ENCODE data around the gene USP21. TPM values are rescaled to one million over a fixed set of nuclear protein-coding genes. Genes with fewer than 3 reads are reported as not detected.

Gene USP21
- polyA plus RNA-seq, 1 donor from 2014 or later = 20.2 TPM

DNA sequence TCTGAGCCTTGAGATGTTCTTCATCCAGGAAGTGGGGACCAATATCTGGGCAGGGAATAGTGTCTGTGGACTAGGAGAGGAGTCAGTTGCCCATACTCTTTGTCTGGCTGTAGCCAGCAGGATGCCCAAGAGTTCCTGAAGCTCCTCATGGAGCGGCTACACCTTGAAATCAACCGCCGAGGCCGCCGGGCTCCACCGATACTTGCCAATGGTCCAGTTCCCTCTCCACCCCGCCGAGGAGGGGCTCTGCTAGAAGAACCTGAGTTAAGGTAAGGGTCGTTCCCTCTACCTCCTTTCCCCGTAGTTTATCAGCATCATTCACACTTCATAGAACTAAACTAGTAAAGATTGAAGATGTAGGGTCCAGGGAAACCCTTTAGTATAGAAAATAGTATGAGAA lies 3.5 kb downstream of the USP21 start:
- Histone ChIP-seq H3K9me3 (ENCODE audit: low read length) (no peaks in the 10 kb centered on the region), H3K9ac (ENCODE audit: low read length) (no peak overlapping the region), H3K27me3 (ENCODE audit: insufficient read depth, low read depth, low read length) (no peaks in the 10 kb centered on the region), H3K27ac (ENCODE audit: low read length) (no peak overlapping the region), H2AFZ (ENCODE audit: low read depth, low read length) (no peak overlapping the region), H3K4me3 (ENCODE audit: low read length) (no peak overlapping the region), H4K20me1 (ENCODE audit: insufficient read depth) (no peaks in the 10 kb centered on the region), H3K4me2 (ENCODE audit: low read length) (no peak overlapping the region), H3K36me3 (ENCODE audit: insufficient read depth, low read length) (no peaks in the 10 kb centered on the region), H3K9me2 (ENCODE audit: insufficient read depth, low read length) (no peaks in the 10 kb centered on the region), H3F3A (ENCODE audit: insufficient read depth, low read length, poor library complexity, severe bottlenecking) (no peaks in the 10 kb centered on the region), H3K79me2 (replicated peaks; ENCODE audit: insufficient read depth, low read length) (peaks cover 11% of the 10 kb centered on the region)
- TF ChIP-seq TAF1 (IDR thresholded peaks at IDR 0.05; ENCODE audit: low read depth) (no peak), EZH2 (IDR thresholded peaks at IDR 0.05; ENCODE audit: borderline replicate concordance, insufficient read depth, low read length, poor library complexity, severe bottlenecking) (no peak)

DNA sequence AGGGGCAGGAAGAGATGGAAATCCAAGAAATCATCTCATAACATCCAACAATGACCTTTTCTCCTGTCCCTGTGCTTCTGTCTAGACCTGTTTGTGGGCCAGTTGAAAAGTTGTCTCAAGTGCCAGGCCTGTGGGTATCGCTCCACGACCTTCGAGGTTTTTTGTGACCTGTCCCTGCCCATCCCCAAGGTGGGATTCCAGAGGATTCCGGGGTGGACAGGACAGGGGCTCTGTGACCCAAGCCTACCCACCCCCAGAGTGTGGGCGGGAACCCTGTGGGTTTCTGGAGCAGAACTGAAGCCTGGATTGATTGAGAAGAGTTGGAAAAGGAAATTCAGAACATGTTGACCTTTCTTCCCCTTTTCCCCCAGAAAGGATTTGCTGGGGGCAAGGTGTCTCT lies 4.5 kb downstream of the USP21 start:
- Histone ChIP-seq H3K36me3 (ENCODE audit: insufficient read depth, low read length) (no peaks in the 10 kb centered on the region), H3K9me2 (ENCODE audit: insufficient read depth, low read length) (no peaks in the 10 kb centered on the region), H4K20me1 (ENCODE audit: insufficient read depth) (no peaks in the 10 kb centered on the region)

DNA sequence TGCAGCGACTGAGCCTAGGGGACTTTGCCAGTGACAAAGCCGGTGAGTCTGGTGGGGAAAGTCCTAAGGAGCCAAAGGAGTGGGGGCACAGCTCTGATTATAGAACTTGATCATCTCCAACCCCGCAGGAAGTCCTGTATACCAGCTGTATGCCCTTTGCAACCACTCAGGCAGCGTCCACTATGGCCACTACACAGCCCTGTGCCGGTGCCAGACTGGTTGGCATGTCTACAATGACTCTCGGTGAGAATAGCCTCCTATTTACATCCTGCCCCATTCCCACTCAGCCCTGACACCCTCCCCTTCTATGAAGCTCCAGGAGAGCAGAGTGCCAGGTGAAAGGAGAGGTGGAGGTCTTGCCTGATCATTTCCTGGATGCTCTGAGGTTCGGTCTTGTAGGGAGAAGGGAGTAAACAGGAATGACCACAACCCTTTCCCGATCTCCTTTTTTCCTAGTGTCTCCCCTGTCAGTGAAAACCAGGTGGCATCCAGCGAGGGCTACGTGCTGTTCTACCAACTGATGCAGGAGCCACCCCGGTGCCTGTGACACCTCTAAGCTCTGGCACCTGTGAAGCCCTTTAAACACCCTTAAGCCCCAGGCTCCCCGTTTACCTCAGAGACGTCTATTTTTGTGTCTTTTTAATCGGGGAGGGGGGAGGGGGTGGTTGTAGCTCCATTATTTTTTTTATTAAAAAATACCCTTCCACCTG lies 5.8 kb downstream of the USP21 start:
- Histone ChIP-seq H4K20me1 (ENCODE audit: insufficient read depth) (no peaks in the 10 kb centered on the region), H3K27me3 (ENCODE audit: insufficient read depth, low read depth, low read length) (no peaks in the 10 kb centered on the region), H3K4me2 (ENCODE audit: low read length) (peak overlapping the region; percentile 72), H3K9ac (ENCODE audit: low read length) (peak overlapping the region; percentile 79), H3K9me3 (ENCODE audit: low read length) (no peaks in the 10 kb centered on the region), H2AFZ (ENCODE audit: low read depth, low read length) (no peak overlapping the region), H3K4me3 (ENCODE audit: low read length) (peak overlapping the region; percentile 96), H3K79me2 (replicated peaks; ENCODE audit: insufficient read depth, low read length) (peaks cover 7% of the 10 kb centered on the region), H3F3A (ENCODE audit: insufficient read depth, low read length, poor library complexity, severe bottlenecking) (no peaks in the 10 kb centered on the region), H3K36me3 (ENCODE audit: insufficient read depth, low read length) (no peaks in the 10 kb centered on the region), H3K27ac (ENCODE audit: low read length) (peak overlapping the region; percentile 84), H3K9me2 (ENCODE audit: insufficient read depth, low read length) (no peaks in the 10 kb centered on the region)
- TF ChIP-seq CTCF (IDR thresholded peaks at IDR 0.05; ENCODE audit: poor library complexity, severe bottlenecking) (no peak), TAF1 (IDR thresholded peaks at IDR 0.05; ENCODE audit: low read depth) (no peak), EP300 (conservative IDR thresholded peaks at IDR 0.05; ENCODE audit: poor library complexity, severe bottlenecking) (no peak), POLR2AphosphoS5 (IDR thresholded peaks at IDR 0.05) (no peak), EZH2 (IDR thresholded peaks at IDR 0.05; ENCODE audit: borderline replicate concordance, insufficient read depth, low read length, poor library complexity, severe bottlenecking) (no peak), SMC3 (conservative IDR thresholded peaks at IDR 0.05; ENCODE audit: poor library complexity) (no peak), RAD21 (conservative IDR thresholded peaks at IDR 0.05) (no peak), MXI1 (conservative IDR thresholded peaks at IDR 0.05; ENCODE audit: poor library complexity, severe bottlenecking) (no peak)
- TF ChIP-seq, protein P1, sequence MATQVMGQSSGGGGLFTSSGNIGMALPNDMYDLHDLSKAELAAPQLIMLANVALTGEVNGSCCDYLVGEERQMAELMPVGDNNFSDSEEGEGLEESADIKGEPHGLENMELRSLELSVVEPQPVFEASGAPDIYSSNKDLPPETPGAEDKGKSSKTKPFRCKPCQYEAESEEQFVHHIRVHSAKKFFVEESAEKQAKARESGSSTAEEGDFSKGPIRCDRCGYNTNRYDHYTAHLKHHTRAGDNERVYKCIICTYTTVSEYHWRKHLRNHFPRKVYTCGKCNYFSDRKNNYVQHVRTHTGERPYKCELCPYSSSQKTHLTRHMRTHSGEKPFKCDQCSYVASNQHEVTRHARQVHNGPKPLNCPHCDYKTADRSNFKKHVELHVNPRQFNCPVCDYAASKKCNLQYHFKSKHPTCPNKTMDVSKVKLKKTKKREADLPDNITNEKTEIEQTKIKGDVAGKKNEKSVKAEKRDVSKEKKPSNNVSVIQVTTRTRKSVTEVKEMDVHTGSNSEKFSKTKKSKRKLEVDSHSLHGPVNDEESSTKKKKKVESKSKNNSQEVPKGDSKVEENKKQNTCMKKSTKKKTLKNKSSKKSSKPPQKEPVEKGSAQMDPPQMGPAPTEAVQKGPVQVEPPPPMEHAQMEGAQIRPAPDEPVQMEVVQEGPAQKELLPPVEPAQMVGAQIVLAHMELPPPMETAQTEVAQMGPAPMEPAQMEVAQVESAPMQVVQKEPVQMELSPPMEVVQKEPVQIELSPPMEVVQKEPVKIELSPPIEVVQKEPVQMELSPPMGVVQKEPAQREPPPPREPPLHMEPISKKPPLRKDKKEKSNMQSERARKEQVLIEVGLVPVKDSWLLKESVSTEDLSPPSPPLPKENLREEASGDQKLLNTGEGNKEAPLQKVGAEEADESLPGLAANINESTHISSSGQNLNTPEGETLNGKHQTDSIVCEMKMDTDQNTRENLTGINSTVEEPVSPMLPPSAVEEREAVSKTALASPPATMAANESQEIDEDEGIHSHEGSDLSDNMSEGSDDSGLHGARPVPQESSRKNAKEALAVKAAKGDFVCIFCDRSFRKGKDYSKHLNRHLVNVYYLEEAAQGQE (IDR thresholded peaks at IDR 0.05; ENCODE audit: borderline replicate concordance) = no peak

More for the DNA sequence above, 4.5 kb downstream of the USP21 start:
- Histone ChIP-seq H3K27ac (ENCODE audit: low read length) (no peak overlapping the region), H3F3A (ENCODE audit: insufficient read depth, low read length, poor library complexity, severe bottlenecking) (no peaks in the 10 kb centered on the region), H3K79me2 (replicated peaks; ENCODE audit: insufficient read depth, low read length) (peaks cover 11% of the 10 kb centered on the region), H3K4me2 (ENCODE audit: low read length) (no peak overlapping the region), H3K27me3 (ENCODE audit: insufficient read depth, low read depth, low read length) (no peaks in the 10 kb centered on the region), H2AFZ (ENCODE audit: low read depth, low read length) (no peak overlapping the region), H3K9me3 (ENCODE audit: low read length) (no peaks in the 10 kb centered on the region), H3K4me3 (ENCODE audit: low read length) (no peak overlapping the region), H3K9ac (ENCODE audit: low read length) (no peak overlapping the region)
- no peak for TF ChIP-seq EP300 (conservative IDR thresholded peaks at IDR 0.05; ENCODE audit: poor library complexity, severe bottlenecking)
- no peak for TF ChIP-seq TAF1 (IDR thresholded peaks at IDR 0.05; ENCODE audit: low read depth)
- no peak for TF ChIP-seq CTCF (IDR thresholded peaks at IDR 0.05; ENCODE audit: poor library complexity, severe bottlenecking)

Measured in neural cell (in vitro differentiated cells).